Mucosa of stomach (tissue), 1 donor: ENCODE results near the gene UTF1.
A peak's percentile ranks its signal among the peaks of the same experiment; 100 is the strongest.

Experiments
- H3K27me3 ChIP-seq: one replicate; pipeline ENCODE4 v1.7.0; 2013; ENCODE audit warnings: mild to moderate bottlenecking, low read length; ENCODE audit not compliant: control insufficient read depth, insufficient read depth
- H3K36me3 ChIP-seq: one replicate; pipeline ENCODE4 v1.7.0; 2013; ENCODE audit warnings: low read length; ENCODE audit not compliant: control insufficient read depth, insufficient read depth
- H3K4me1 ChIP-seq: one replicate; pipeline ENCODE4 v1.7.0; 2013; ENCODE audit warnings: mild to moderate bottlenecking, low read length; ENCODE audit not compliant: control insufficient read depth, insufficient read depth
- H3K4me3 ChIP-seq: one replicate; pipeline ENCODE4 v1.7.0; 2013; ENCODE audit warnings: low read length
- H3K9ac ChIP-seq: one replicate; pipeline ENCODE4 v1.7.0; 2013; ENCODE audit warnings: mild to moderate bottlenecking, low read length, moderate library complexity
- H3K9me3 ChIP-seq: one replicate; pipeline ENCODE4 v1.7.0; 2013; ENCODE audit warnings: mild to moderate bottlenecking, low read length, moderate library complexity; ENCODE audit not compliant: control insufficient read depth
- donor health status: Pancreatic carcinoma.

The UTF1 gene

GRCh38 chr10:133276100-133276434, 46.0 kb downstream of the UTF1 start:
- Histone ChIP-seq H3K27me3 (peaks cover 16% of the 10 kb centered on the region), H3K9me3 (no peaks in the 10 kb centered on the region), H3K4me3 (peak overlapping the region; percentile 14), H3K9ac (peak overlapping the region; percentile 71), H3K4me1 (peaks cover 54% of the 10 kb centered on the region), H3K36me3 (peaks cover 6% of the 10 kb centered on the region)

- no peaks in the 10 kb centered on the region for H3K9me3 ChIP-seq
- H3K4me1 ChIP-seq = peaks cover 54% of the 10 kb centered on the region
- peak within 1 kb of the TSS; percentile 71 for H3K9ac ChIP-seq
- H3K36me3 ChIP-seq = peaks cover 6% of the 10 kb centered on the region
- peaks cover 16% of the 10 kb centered on the region for H3K27me3 ChIP-seq
- peak within 1 kb of the TSS; percentile 14 for H3K4me3 ChIP-seq
Observed at GRCh38 chr10:133276435-133277201, 46.6 kb downstream of the UTF1 start, which contains the start of gene ADAM8. Gene ADAM8, minus strand, starts transcription at chr10:133276868. Its CDS starts 51 bp downstream, at chr10:133276817.

GRCh38 chr10:133277277-133277992, 47.4 kb downstream of the UTF1 start:
- Histone ChIP-seq H3K9me3 (no peaks in the 10 kb centered on the region), H3K27me3 (peaks cover 16% of the 10 kb centered on the region), H3K4me3 (no peak overlapping the region), H3K36me3 (peaks cover 6% of the 10 kb centered on the region), H3K4me1 (peaks cover 54% of the 10 kb centered on the region), H3K9ac (no peak overlapping the region)

GRCh38 chr10:133277993-133278576, 48.1 kb downstream of the UTF1 start:
- peaks cover 16% of the 10 kb centered on the region for H3K27me3 ChIP-seq
- no peaks in the 10 kb centered on the region for H3K9me3 ChIP-seq
- H3K9ac ChIP-seq = peak overlapping the region; percentile 60
- H3K4me1 ChIP-seq = peaks cover 54% of the 10 kb centered on the region
- peaks cover 6% of the 10 kb centered on the region for H3K36me3 ChIP-seq
- H3K4me3 ChIP-seq = peak overlapping the region; percentile 15

DNA sequence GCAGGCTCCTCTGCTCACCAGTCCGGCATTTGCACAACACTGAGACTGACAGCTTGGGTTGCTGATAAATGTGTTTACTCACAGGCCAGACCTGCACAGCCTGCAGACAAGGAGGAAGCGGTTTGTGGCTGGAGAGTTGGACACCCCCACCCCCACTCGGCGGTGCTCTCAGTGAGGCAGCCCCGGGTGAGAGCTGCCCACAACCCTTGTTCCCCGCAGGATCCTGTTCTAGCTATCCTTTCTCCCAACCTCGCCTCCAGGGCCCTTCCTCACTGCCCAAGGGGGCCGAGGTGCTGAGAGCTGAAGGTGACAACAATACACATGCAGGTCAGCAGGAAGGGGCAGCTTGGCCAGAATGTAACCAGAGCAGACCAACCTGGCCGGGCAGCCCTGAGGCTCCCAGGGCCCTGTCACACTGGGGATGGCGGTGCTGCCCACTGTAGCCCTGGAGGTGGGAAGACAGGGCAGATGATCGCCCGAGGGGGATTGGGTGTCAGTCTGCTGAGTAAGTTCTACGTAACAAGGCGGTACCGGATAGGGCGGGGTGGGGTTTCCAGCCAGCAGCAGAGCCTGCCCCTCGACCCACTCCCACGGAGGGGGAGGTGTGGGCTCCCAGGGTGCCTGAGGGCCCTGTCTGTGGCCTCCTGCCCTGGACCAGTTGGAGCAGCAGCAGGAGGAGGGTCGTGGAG, 48.7 kb downstream of the UTF1 start:
- peaks cover 6% of the 10 kb centered on the region for H3K36me3 ChIP-seq
- peak overlapping the region; percentile 15 for H3K4me3 ChIP-seq
- peaks cover 54% of the 10 kb centered on the region for H3K4me1 ChIP-seq
- H3K9ac ChIP-seq = peak overlapping the region; percentile 60
- H3K9me3 ChIP-seq = no peaks in the 10 kb centered on the region
- H3K27me3 ChIP-seq = peaks cover 16% of the 10 kb centered on the region

GRCh38 chr10:133279326-133280226, 49.6 kb downstream of the UTF1 start:
- Histone ChIP-seq H3K27me3 (peaks cover 14% of the 10 kb centered on the region), H3K36me3 (peaks cover 9% of the 10 kb centered on the region), H3K9me3 (no peaks in the 10 kb centered on the region)

GRCh38 chr10:133280391-133281059, 50.5 kb downstream of the UTF1 start:
- Histone ChIP-seq H3K9ac (no peak overlapping the region), H3K27me3 (peaks cover 12% of the 10 kb centered on the region), H3K36me3 (peaks cover 9% of the 10 kb centered on the region), H3K4me1 (peaks cover 44% of the 10 kb centered on the region), H3K4me3 (no peak overlapping the region), H3K9me3 (no peaks in the 10 kb centered on the region)

More at GRCh38 chr10:133279326-133280226, 49.6 kb downstream of the UTF1 start:
- H3K4me3 ChIP-seq = no peak overlapping the region
- no peak overlapping the region for H3K9ac ChIP-seq
- peaks cover 53% of the 10 kb centered on the region for H3K4me1 ChIP-seq

GRCh38 chr10:133281084-133281483, 51.1 kb downstream of the UTF1 start:
- Histone ChIP-seq H3K36me3 (peaks cover 9% of the 10 kb centered on the region), H3K4me1 (peaks cover 38% of the 10 kb centered on the region), H3K9me3 (no peaks in the 10 kb centered on the region), H3K9ac (no peak overlapping the region), H3K4me3 (no peak overlapping the region), H3K27me3 (peaks cover 9% of the 10 kb centered on the region)
